GM19395 (cell line): ENCODE measurements around the gene XCL2.
"Not testable (repeated sequence)": the region's sequence is repeated elsewhere in the genome, so short reads cannot be mapped to it uniquely, and the experiment has no call there.

Experiments used
- ATAC-seq: cut with Tn5 transposase; IDR thresholded peaks from one replicate; pipeline ENCODE4 v1.9.1; 2021; ENCODE audit warnings: mild to moderate bottlenecking, moderate library complexity; ENCODE audit not compliant: unreplicated experiment

Gene XCL2

GRCh38 chr1:168543840-168544498 lies at the start of gene XCL2:
XCL2 (minus strand) TSS chr1:168543997; CDS start chr1:168543964, 33 bp downstream.
- ATAC-seq = not testable (repeated sequence)

- ATAC-seq = no peak
Measured at GRCh38 chr1:168591641-168592250, 47.9 kb upstream of the XCL2 start.

- ATAC-seq = no peak
Measured at GRCh38 chr1:168591066-168591465, 47.3 kb upstream of the XCL2 start.

- no peak for ATAC-seq
Measured at GRCh38 chr1:168589167-168589566, 45.4 kb upstream of the XCL2 start.

- no peak for ATAC-seq
Measured at GRCh38 chr1:168585937-168586336, 42.1 kb upstream of the XCL2 start.

- no peak for ATAC-seq
Measured at GRCh38 chr1:168585191-168585590, 41.4 kb upstream of the XCL2 start.

GRCh38 chr1:168583571-168583970 lies 39.8 kb upstream of the XCL2 start:
- no peak for ATAC-seq

GRCh38 chr1:168582688-168583336 lies 39.0 kb upstream of the XCL2 start:
- no peak for ATAC-seq

- no peak for ATAC-seq
Measured at GRCh38 chr1:168581817-168582572, 38.2 kb upstream of the XCL2 start.

GRCh38 chr1:168580991-168581390 lies 37.2 kb upstream of the XCL2 start:
- ATAC-seq = not testable (repeated sequence)

GRCh38 chr1:168580290-168580689 lies 36.5 kb upstream of the XCL2 start:
- not testable (repeated sequence) for ATAC-seq

GRCh38 chr1:168578531-168579185 lies 34.9 kb upstream of the XCL2 start:
- ATAC-seq = not testable (repeated sequence)

GRCh38 chr1:168576245-168576688 lies 32.5 kb upstream of the XCL2 start, which contains the start of gene XCL1:
XCL1 (plus strand) TSS chr1:168576605; CDS start chr1:168576638, 33 bp downstream.
- ATAC-seq = not testable (repeated sequence)

GRCh38 chr1:168574234-168574633 lies 30.4 kb upstream of the XCL2 start:
- peak; percentile 52 for ATAC-seq

GRCh38 chr1:168572633-168573032 lies 28.8 kb upstream of the XCL2 start:
- no peak for ATAC-seq

GRCh38 chr1:168570652-168571051 lies 26.9 kb upstream of the XCL2 start:
- ATAC-seq = no peak

GRCh38 chr1:168568346-168568745 lies 24.5 kb upstream of the XCL2 start:
- ATAC-seq = no peak

- ATAC-seq = no peak
Measured at GRCh38 chr1:168567568-168567967, 23.8 kb upstream of the XCL2 start.

- no peak for ATAC-seq
Measured at GRCh38 chr1:168567007-168567406, 23.2 kb upstream of the XCL2 start.

- ATAC-seq = no peak
Measured at GRCh38 chr1:168565825-168566224, 22.0 kb upstream of the XCL2 start.

GRCh38 chr1:168561989-168562388 lies 18.2 kb upstream of the XCL2 start:
- no peak for ATAC-seq
